Glomerular visceral epithelial cell (primary cell): ENCODE measurements around the gene SERBP1.
"Not testable (repeated sequence)": the region's sequence is repeated elsewhere in the genome, so short reads cannot be mapped to it uniquely, and the experiment has no call there.

Source experiments
- DNase-seq: peaks from one replicate; pipeline ENCODE4 v3.0.0-alpha.2; 2016; ENCODE audit errors: extremely low spot score

Gene SERBP1

DNA sequence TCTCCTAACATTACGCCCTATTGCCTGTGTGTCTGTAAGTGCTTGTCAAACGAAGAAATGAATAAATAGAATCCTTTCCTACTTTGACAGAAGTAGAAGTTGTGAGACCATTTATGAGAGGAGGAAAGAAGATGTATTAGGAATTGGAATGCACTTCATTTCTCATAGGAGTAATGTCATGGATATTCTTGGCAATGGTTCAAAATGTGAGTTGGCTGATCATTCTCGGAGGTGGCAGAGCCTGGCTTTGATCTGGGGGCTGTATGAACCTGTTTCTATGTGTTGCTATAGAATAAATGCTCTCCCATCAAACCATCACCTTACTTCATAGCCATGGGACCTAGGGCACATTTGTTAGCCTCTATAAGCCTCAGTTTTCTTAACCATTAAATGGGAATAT, 10.1 kb upstream of the SERBP1 start:
- DNase-seq, result no peak

DNA sequence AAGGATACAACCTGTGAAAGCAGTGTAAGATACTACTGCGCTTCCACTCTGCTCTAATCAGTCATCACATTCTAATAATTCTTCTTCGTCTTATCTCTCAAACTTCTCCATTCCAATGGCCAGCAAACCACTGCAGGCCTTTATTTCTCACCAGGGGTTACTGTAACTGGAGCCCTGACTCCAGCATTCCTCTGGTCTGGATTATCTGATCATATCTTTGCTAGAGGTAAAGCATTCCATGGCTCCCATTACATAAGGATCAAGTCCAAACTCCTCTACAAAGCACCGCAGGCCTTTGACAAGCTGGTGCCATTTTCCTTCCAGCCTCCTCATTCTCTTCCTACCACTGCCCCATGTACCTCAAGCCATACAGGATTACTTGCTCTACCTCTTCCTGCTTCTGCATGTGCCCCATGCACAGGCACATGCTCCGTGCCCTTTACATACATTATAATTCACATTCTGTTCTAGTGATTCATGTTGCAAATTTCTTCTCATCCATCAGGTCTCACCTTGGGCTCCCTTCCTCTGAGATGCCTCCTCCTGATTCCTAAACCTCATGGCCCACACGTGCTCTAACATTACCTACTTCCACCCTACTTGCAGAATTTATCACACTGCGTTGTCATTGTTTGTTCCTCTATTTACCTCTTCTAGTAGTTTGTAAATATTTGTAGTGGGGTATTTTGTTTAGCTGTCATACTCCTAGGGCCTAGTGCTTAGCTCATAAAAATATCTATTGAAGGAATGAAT, 9.3 kb upstream of the SERBP1 start:
- DNase-seq, result no peak

DNA sequence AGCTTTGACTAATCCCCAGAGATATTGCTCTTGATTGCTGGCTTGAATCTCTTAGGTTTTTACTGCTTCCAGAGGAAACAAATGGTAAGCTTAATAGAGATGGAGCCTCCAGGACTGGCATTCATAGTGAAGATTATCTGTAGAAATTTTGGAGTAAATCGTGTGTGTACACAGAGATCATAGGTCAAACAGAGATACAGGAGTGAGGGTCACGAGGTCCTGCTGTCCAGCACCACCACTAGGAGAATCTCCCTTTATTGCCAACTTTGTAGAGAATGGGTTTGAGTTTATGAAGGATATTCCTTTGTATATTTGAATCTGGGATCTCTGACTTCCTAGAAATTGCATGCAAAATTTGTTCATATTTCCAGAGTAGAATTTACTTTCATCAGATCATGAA, 7.8 kb upstream of the SERBP1 start:
- no peak for DNase-seq

DNA sequence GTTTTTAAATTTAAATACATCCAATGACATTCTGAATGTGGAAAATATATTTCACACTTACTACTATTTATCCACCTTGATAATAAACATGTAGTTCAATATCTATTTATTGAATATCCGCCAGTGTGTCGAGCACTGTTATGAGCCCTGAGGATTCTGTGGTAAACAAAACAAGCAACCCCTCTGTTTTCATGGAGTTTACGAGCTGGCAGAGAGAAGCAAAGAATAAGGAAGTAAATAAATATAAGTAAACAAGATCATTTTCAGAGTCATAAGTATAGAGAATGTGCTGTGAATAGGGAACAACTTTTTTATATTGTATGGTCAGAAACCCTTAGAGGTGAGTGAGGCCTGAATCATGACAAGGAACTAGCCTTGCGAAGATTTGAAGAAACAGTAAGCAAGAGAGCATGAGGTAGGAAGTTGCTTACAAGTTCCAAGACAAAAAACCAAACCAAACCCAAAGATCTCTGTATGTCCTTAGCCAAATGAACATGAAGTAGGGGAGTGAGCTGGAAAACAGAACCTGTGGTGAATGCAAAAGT, 6.4 kb upstream of the SERBP1 start:
- DNase-seq, result no peak

DNA sequence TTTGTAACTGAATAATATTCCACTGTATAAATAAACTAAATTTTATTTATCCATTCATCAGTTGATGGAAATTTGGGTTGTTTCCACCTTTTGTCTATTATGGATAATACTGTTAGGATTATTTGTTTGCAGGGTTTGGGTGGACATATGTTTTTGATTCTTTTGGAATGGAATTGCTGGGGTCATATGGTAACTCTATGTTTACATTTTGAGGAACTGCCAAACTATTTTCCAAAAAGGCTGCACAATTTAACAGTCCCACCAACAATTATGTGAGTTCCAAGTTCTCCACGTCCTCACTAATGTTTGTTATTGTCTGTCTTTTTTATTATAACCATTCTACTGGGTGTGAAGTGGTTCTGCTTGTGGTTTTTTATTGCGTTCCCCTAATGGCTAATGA, 4.3 kb upstream of the SERBP1 start:
- no peak for DNase-seq

DNA sequence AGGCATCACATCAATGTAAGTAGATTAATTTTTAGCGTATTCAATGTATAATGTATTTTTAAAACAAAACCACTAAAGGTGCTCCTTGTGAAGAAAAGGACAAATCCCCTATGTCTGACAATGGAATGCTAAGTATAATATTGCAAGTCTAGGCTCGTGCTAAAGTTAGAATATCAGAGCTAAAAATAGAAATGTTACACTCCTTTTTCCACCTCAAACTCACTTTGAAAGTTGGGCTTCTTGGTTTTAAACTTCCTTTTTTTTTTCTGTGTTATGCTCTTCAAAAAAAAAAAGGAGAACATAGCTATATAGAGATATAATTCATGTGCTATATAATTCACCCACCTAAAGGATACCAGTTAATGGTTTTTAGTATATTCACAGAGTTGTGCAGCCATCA, 3.6 kb upstream of the SERBP1 start:
- DNase-seq, result no peak

DNA sequence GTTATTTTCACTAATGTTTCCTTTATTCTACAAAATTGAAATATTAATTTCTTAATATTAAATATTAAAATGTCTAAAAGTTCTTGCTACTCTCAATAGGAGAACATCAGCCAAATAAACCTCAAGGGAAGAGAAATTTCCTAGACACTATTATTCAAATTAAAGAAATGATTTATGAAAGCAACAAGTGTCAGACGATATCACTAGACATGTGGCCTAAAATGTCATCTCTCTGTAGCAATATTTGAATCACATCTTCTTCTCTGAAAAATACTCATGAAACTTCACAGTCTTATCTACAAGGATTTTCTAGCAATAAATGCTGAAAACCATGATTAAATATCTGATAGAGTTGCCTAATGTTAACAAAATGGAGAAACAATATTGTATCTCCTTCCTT, 2.5 kb upstream of the SERBP1 start:
- no peak for DNase-seq

DNA sequence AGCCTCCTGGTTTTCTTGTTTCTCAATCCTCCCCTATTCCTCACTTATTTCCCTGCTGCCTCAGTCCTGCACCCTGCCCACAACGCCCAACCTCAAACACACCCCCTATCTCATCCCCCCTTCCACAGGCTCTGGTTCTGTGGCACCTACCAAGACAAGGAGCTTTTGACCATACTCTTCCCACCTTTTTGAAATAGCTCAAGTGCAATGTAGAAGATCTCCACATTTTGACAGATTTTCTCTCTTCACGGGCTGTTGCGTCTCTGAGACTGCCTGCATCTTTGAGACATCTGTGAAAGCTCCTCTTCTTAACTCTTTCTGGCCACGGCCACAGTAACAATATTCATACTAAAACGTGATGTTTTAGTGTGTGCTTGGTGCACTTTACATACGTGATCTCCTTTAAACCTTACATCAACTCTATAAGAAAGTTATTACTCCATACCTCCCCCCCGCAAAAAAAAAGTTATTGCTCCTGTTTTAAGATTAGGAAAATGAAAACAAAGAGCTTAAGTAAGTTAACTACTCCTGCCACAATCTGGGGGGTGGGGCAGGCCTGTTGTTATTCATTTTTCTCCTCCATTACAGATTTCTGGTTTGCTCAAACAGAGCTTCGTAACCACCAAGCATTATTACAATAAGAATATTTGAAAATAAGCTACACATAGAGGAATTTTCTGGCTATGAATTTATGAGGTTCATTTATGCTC, 1.8 kb upstream of the SERBP1 start:
- DNase-seq, result no peak

DNA sequence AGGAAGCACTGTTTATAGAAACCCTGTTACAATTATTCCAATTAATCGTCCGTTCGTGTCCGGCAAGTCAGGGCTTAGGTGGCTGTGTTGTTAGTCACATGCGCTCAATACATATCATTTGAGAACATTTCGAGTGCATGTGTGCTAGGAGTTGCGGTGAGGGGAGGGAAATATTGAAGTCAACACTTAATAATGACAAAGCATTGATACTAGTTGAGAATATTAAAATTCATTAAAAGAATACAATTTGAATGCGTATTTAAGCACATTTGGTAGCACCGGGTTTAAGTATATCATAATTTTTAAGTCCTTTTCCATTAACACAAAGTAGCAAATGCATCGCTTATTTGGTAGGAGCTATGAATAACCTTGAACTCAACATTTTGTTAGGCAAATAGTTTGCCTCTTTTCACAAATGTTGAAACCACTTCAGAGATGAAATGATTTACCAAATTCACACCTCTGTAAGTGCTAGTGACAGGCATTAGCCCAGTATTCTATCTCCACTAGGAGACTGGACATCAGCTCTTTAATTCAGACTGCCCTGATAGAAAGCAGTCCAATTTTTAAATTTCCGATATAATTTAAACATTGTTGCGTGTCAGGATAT, 1.1 kb upstream of the SERBP1 start:
- DNase-seq, result no peak

DNA sequence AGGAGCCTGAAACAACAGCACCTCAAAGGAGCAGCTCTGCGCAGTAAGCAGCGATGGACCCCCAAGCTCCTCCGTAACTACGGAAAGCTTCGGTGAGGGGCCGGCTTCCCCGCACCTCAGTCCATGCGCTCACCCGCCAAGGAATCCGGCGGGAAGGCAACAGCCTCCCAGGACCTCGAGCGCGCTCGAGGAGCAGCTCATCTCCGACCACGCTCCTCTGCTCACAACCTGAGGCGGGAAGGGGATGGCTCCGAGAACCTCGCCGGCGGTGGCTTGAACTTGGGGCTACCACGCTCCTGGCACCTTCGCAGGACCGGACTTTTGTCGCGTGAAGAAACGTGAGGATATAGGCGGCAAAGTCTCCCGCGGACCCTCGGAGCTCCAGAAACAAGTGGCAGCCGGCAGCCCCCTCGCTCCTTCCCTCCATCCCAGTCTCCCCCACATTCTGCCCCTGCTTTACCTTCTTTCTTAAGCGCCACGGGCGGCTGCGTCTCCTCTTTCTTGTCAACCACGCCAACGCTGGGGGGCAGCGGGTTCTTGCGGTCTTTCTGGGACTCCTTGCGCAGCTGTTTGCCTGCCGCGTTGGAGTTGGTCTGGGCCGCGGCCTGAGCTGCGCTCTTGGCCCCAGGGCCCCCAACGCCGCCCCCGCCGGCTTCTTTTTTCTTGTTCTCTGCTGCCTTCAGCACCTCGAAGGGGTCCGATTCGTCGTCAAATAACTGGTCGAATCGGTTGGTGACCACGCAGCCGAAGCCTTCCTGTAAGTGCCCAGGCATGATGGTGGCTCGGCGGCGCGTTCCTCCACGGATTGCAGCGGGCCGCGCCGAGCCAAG, 459 bp downstream of the SERBP1 start:
- DNase-seq, result peak; percentile 27

DNA sequence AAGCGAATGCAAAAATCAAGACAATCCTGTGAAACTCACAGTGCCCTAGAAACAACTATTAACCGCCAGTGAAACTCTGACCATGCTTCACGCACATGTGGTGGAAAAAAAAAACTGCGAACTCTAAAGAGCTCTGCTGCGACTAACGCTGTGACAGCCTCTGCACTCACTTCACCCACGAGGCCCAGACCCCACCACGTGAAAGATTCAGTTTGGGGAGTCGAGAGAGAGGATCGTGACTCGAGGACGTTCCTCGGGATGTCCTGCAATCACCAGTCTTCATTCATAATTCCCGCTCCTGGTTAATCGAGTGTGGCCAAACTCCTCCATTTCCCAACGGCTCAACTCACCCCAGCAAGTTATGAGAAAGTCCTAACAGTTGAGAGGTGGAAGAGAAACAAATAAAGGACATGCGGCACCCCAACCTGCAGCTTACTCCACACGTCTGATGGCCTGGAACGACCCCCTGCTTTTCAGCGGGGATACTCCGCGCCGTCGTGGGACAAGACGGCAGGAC, 1.1 kb downstream of the SERBP1 start:
- peak; percentile 15 for DNase-seq

DNA sequence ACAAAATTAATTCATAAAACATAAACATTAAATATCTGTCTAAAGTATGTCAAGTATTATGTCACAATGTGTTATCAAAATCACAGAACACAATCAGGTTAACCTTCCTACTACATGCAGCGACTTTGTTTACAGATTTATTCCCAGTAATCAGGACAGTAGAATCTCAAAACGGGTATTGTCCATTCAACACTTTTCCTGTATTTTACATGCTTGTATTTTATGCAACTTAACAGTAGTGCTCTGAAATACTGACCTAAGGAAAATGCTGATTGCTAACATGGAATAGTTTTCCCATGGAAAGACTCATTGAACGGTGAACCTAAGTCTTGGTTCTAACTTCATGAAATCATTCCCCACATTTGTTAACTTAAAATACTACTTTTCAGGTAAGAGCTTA, 2.3 kb downstream of the SERBP1 start:
- DNase-seq, result no peak

DNA sequence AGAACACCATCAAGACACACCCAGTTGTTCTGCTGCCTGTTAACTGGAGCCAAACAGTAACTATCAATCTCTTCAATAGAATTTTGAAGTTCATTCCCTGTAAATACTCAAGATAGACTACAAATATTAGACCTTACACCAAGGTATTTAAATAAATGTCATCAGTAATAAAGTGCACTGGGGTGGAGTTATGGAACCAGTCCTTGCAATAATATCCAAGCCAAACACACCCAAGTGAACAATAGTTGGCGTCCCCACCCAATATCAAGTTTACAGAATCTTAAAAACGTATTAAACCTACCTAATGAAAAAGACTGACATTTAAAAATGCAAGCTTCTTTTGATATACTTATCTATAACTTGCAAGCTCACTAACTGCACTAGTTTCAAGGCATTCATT, 2.7 kb downstream of the SERBP1 start:
- no peak for DNase-seq

DNA sequence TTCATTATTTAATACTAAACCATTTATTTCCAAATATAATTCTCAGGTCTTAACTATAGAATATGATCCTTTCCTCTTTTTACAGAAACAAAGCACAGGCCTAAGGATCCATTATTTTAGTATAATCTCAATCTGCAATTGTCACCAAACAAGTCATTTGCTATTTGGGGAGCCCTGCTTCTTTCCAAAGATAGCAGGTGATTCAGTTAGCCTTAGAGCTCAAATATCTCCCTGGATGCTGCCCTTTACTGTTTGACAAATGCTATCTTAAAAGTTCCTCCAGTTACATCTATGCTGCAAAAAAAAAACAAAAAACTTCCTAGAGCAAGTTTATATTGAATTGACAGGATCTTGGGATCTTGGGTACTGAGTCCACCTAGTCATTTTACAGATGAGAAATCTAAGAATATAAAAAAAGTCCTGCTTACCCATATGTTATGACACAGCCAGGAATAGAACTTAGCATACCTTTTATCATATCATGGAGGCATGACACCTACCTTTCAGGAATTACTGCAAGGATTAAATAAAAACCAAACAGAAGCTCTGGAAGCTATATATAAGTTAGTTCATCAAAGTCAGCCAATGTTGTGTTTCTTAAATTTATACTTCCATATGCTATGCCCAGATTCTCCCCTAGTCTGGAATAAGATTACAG, 9.2 kb downstream of the SERBP1 start:
- DNase-seq, result no peak

DNA sequence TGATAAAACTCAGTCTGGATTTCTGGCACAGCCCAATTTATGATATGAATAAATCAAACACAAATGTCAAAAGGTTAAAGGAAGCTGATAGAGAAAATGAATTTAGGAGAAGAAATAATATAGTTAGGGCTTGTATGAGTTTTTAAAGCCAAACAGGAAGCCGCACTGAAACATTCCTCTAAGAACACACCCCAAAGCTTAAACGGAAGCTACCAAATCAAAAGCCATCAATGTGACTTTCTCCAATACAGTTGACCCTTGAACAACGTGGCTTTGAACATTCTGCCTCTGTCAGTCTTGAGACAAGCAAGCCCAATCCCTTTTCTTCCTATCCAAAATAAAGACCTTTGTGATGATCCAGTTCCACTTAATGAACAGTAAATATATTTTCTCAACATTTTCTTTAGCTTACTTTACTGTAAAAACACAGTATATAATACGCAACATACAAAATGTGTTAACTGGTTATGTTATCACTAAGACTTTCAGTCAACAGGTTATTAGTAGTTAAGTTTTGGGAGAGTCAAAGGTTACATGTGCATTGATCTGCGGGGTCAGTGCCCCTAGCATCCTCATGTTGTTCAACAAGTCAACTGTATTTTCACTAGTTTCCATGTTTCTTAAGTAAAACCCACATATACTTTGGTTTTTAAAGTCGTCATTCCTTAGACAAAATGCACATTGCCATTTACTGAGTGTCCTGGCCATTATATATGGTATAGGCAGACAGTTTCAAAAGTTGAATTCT, 11.2 kb downstream of the SERBP1 start:
- DNase-seq, result no peak

DNA sequence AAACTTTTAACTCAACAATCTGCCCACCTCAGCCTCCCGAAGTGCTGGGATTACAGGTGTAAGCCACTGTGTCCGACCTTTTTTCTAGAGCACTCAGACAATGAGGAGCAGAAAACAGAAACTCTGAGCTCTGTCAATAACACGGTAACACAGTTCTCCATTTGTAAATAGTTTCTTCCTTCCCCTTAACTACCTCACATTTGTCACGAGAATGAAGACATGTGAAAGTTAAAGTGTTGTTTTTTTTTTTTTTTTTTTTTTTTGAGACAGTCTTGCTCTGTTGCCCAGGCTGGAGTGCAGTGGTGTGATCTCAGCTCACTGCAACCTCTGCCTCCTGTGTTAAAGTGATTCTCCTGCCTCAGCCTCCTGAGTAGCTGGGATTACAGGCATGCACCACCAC, 12.5 kb downstream of the SERBP1 start:
- not testable (repeated sequence) for DNase-seq

DNA sequence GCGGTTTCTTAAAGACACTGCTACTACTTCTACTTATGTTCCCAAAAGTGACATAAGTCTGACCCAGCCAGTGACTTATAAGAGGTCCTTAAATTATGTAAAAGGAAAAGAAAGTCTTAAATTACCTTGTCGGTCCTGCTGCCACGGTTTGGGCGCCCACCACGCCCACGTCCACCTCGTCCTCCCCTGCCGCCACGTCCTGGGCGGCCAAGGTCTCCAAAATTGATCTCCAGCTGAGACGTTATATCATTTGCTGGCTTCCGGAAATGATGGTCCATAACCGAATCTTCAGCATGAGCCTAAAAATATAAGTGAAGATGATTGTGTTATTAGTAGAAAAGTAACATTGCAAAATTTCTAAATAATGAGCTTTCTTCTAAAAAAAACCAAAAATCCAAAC, 15.2 kb downstream of the SERBP1 start:
- no peak for DNase-seq

DNA sequence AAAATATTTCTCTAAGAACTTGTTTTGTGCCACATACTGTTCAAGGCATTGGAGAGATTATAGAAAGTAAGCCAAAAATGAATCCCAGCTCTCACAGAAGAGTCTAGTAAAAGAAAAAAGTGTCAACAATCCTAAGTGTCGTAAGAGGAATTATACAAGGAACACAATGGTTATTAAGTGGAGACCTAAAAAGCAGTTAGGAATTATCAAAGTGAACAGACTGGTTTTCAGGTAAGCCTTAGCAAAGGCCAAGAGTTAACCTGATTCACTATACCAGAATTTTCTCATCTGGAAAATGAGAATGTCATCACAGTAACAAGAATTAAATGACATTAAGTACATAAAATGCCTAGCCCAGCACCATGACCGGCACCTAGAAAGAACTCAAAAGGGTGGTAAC, 15.6 kb downstream of the SERBP1 start:
- DNase-seq, result no peak

DNA sequence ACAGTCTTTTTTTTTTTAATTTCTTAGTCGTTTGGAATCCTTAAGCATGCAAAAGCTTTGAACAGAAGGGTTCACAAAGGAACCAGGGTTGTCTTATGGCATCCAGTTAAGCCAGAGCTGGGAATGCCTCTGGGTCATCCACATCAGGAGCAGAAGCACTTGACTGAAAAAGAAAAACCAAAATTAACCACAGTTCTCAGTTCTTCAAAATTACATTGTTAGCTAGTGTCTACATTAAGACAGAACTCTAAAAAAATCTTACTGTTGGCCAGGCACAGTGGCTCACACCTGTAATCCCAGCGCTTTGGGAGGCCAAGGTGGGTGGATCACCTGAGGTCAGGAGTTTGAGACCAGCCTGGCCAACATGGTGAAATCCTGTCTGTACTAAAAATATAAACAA, 17.1 kb downstream of the SERBP1 start:
- DNase-seq, result not testable (repeated sequence)

DNA sequence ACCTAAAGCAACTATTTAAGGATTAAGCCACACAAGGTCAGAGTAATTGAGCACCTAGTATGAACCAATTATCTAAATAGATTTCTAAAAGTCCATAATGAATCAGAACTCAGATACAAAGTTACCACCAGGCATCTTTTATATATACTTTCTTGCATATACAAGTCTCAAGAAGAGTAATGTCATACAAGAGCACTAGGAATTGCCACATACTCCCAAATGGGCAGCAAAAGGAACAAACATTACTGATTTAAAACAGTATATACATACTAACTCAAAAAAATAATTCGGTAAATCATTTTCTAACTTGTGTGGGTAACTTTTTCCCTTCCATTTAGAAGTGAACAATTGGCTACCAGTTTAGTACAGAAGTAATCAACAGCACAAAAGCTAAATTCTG, 22.1 kb downstream of the SERBP1 start:
- DNase-seq, result no peak

DNA sequence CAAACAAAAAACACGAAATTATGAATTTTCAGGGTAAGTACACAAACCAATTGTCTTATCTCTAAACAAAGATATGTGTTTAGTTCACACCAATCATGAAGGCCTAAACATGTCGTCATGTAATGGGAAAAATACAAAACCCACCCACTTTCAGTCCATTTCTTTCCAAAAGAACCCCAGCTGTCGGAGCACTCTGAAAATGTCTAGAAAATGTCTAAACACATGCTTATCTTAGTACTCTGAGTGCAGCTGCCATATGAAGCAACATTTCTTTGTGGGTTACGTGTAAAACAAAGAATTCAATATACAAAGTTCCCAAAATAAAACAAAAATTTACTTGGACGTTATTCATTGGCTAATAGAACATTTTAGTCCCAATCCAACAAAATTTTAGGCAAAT, 22.7 kb downstream of the SERBP1 start:
- DNase-seq, result no peak
